ENCODE measurements around the gene CNOT3. TPM values are rescaled to one million over a fixed set of nuclear protein-coding genes. Genes with fewer than 3 reads are reported as not detected.
"Not testable (repeated sequence)": the region's sequence is repeated elsewhere in the genome, so short reads cannot be mapped to it uniquely, and the experiment has no call there.

The CNOT3 gene
- polyA plus RNA-seq, 1 of the 3 experiments (the other 2 are of a cell fraction) = 14.2 TPM

- Histone ChIP-seq H3K36me3 (replicated peaks in 1 of 2; ENCODE audit: control insufficient read depth in 1 of 2, insufficient read depth in 2 of 2, low read length in 1 of 2) (peaks cover 28 to 33% of the 10 kb centered on the region in 2 experiments), H3K79me2 (ENCODE audit: insufficient read depth) (peaks cover 15% of the 10 kb centered on the region), H3K9me2 (no peaks in the 10 kb centered on the region), H3K27ac (ENCODE audit: low read depth in 2 of 2, low read length in 1 of 2) (no peak overlapping the region), H3F3A (replicated peaks; ENCODE audit: insufficient read depth) (peaks cover 3% of the 10 kb centered on the region), H3K9ac (no peak overlapping the region), H3K9me3 (no peaks in the 10 kb centered on the region), H3K4me2 (no peak overlapping the region), H2AFZ (ENCODE audit: low read depth) (no peak overlapping the region), H4K20me1 (ENCODE audit: insufficient read depth) (peaks cover 5% of the 10 kb centered on the region; the same call in 1 of the 2 replicates), H3K4me3 (ENCODE audit: low read depth in 2 of 2, low read length in 1 of 2) (no peak overlapping the region), H3K27me3 (ENCODE audit: insufficient read depth) (no peaks in the 10 kb centered on the region), H3K4me1 (ENCODE audit: control insufficient read depth in 1 of 2, insufficient read depth in 2 of 2, low read depth in 1 of 2, low read length in 1 of 2) (peaks cover 0 to 9% of the 10 kb centered on the region in 2 experiments; a peak in 1 of 4 replicates)
- TF ChIP-seq EZH2phosphoT487 (IDR thresholded peaks at IDR 0.05; ENCODE audit: borderline replicate concordance, low read depth) = no peak
- TF ChIP-seq EP300 (IDR thresholded peaks at IDR 0.05; ENCODE audit: borderline replicate concordance in 1 of 2, low read depth in 1 of 2, low read length in 1 of 2) = no peak
- no peak for TF ChIP-seq NRF1 (IDR thresholded peaks at IDR 0.05; ENCODE audit: low read depth, low read length)
- TF ChIP-seq CHD2 (IDR thresholded peaks at IDR 0.05; ENCODE audit: low read length, partially characterized antibody) = no peak
- no peak for TF ChIP-seq SMC3 (IDR thresholded peaks at IDR 0.05; ENCODE audit: low read depth, low read length)
- no peak for TF ChIP-seq MEF2A (IDR thresholded peaks at IDR 0.05; ENCODE audit: borderline replicate concordance, low read depth)
- TF ChIP-seq RAD21 (IDR thresholded peaks at IDR 0.05; ENCODE audit: low read length) = no peak
- 98% methylated on average over 36 of the region's 37 CpGs for WGBS (ENCODE audit: low lambda C conversion rate)
- DNase-seq = no peak
- ChIA-PET POLR2A (no interaction called here), CTCF (interaction anchor here (1.6 to 3.5 kb wide), 2 partner anchors 8 to 13 kb away, joined by 4 to 12 read pairs; no protein-coding TSS in a partner anchor)
These were observed 43.1 kb downstream of the CNOT3 start for GRCh38 chr19:54180691-54181091.

GRCh38 chr19:54181894-54182293 is 44.3 kb downstream of the CNOT3 start:
- not testable (repeated sequence) for H3K4me3 ChIP-seq (ENCODE audit: low read depth in 2 of 2, low read length in 1 of 2); H2AFZ ChIP-seq (ENCODE audit: low read depth); H3K4me2 ChIP-seq; H3K9me2 ChIP-seq; H3K4me1 ChIP-seq (ENCODE audit: control insufficient read depth in 1 of 2, insufficient read depth in 2 of 2, low read depth in 1 of 2, low read length in 1 of 2); H3K27ac ChIP-seq (ENCODE audit: low read depth in 2 of 2, low read length in 1 of 2); H3K27me3 ChIP-seq (ENCODE audit: insufficient read depth); H3K9ac ChIP-seq; H3F3A ChIP-seq (replicated peaks; ENCODE audit: insufficient read depth); DNase-seq; H4K20me1 ChIP-seq (ENCODE audit: insufficient read depth); H3K9me3 ChIP-seq
- 89% methylated on average over 3 of the region's 3 CpGs for WGBS (ENCODE audit: low lambda C conversion rate)
- ChIA-PET POLR2A (interaction anchor here (0.5 kb wide), 1 partner anchor 19 kb away, joined by 4 read pairs; the partner anchor contains the start of gene RPS9), CTCF (interaction anchor here (3.5 kb wide), 1 partner anchor 14 kb away, joined by 12 read pairs; no protein-coding TSS in a partner anchor)
- Histone ChIP-seq H3K36me3 (replicated peaks in 1 of 2; ENCODE audit: control insufficient read depth in 1 of 2, insufficient read depth in 2 of 2, low read length in 1 of 2) (peaks cover 33 to 34% of the 10 kb centered on the region in 2 experiments), H3K79me2 (ENCODE audit: insufficient read depth) (peaks cover 27% of the 10 kb centered on the region)

- Histone ChIP-seq H3K4me1 (ENCODE audit: control insufficient read depth in 1 of 2, insufficient read depth in 2 of 2, low read depth in 1 of 2, low read length in 1 of 2) (peaks cover 0 to 14% of the 10 kb centered on the region in 2 experiments; a peak in 1 of 4 replicates), H3F3A (replicated peaks; ENCODE audit: insufficient read depth) (peaks cover 3% of the 10 kb centered on the region), H3K79me2 (ENCODE audit: insufficient read depth) (peaks cover 43% of the 10 kb centered on the region), H3K4me3 (ENCODE audit: low read depth in 2 of 2, low read length in 1 of 2) (no peak overlapping the region), H3K9me3 (no peaks in the 10 kb centered on the region), H3K27ac (ENCODE audit: low read depth in 2 of 2, low read length in 1 of 2) (no peak overlapping the region), H3K9ac (no peak overlapping the region), H2AFZ (ENCODE audit: low read depth) (no peak overlapping the region), H3K27me3 (ENCODE audit: insufficient read depth) (no peaks in the 10 kb centered on the region), H3K9me2 (no peaks in the 10 kb centered on the region), H3K4me2 (no peak overlapping the region), H3K36me3 (replicated peaks in 1 of 2; ENCODE audit: control insufficient read depth in 1 of 2, insufficient read depth in 2 of 2, low read length in 1 of 2) (peaks cover 33 to 37% of the 10 kb centered on the region in 2 experiments), H4K20me1 (ENCODE audit: insufficient read depth) (peaks cover 5% of the 10 kb centered on the region; the same call in 1 of the 2 replicates)
- 94% methylated on average over 9 of the region's 11 CpGs for WGBS (ENCODE audit: low lambda C conversion rate)
- ChIA-PET CTCF (interaction anchor here (1.2 to 1.7 kb wide), 2 partner anchors 10 to 15 kb away, joined by 5 to 7 read pairs; partner anchors contain the start of gene TMC4), POLR2A (interaction anchor here (1.0 kb wide), 1 partner anchor 18 kb away, joined by 4 read pairs; no protein-coding TSS in a partner anchor)
- DNase-seq = no peak
- TF ChIP-seq GATA2 (CRISPR knock-in tag; IDR thresholded peaks at IDR 0.05) = no peak
- TF ChIP-seq SIN3A (IDR thresholded peaks at IDR 0.05; ENCODE audit: borderline replicate concordance, low read depth, low read length) = no peak
- TF ChIP-seq GABPA (IDR thresholded peaks at IDR 0.05; ENCODE audit: low read depth) = no peak
- TF ChIP-seq TCF12 (IDR thresholded peaks at IDR 0.05) = no peak
- no peak for TF ChIP-seq PBX3 (IDR thresholded peaks at IDR 0.05)
- no peak for TF ChIP-seq IRF3 (IDR thresholded peaks at IDR 0.05; ENCODE audit: low read depth, low read length)
- no peak for TF ChIP-seq SMC3 (IDR thresholded peaks at IDR 0.05; ENCODE audit: low read depth, low read length)
- no peak for TF ChIP-seq REST (IDR thresholded peaks at IDR 0.05; ENCODE audit: low read depth, low read length)
- TF ChIP-seq JUND (IDR thresholded peaks at IDR 0.05) = no peak
- TF ChIP-seq MXI1 (IDR thresholded peaks at IDR 0.05; ENCODE audit: low read depth, low read length) = no peak
- no peak for TF ChIP-seq YY1 (IDR thresholded peaks at IDR 0.05; ENCODE audit: low read depth)
These were observed 45.9 kb downstream of the CNOT3 start for GRCh38 chr19:54183431-54183830.
